ENCODE data around the gene CHRDL1. TPM values are rescaled to one million over a fixed set of nuclear protein-coding genes. Genes with fewer than 3 reads are reported as not detected.

The CHRDL1 gene
- total RNA-seq, 1 donor from 2014 or later, result 22.1 TPM

DNA sequence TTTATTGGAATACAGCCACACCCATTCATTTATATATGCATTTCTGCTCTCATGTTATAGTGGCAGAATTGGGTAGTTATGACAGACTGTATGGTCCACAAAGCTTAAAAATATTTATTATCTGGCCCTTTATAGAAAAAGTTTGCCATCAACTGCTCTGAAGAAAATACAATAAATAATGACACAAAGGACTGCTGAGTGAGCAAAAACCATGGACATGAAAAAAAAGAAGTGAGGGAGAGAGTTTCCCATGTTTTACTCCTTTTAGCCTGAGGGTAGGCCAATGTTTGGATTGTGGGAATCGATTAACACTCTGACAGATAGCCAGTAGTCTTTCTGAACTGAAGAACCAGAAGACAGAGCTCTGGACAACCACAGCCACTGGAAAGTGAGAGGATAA lies 149.2 kb downstream of the CHRDL1 start:
- no peak for TF ChIP-seq CTCF (conservative IDR thresholded peaks at IDR 0.05; ENCODE audit: low read depth, low read length)
- DNase-seq (ENCODE audit: low read depth), result no peak
- H3K4me3 ChIP-seq (ENCODE audit: low read depth, low read length), result no peak overlapping the region

Data from epithelial cell of proximal tubule (primary cell).